Measurements from ENCODE around the gene FABP3. TPM values are rescaled to one million over a fixed set of nuclear protein-coding genes. Genes with fewer than 3 reads are reported as not detected.
A peak's percentile ranks its signal among the peaks of the same experiment; 100 is the strongest.

Gene FABP3
- total and polyA plus RNA-seq, 12 donors: 23.8 to 233 (median 59.4) TPM

DNA sequence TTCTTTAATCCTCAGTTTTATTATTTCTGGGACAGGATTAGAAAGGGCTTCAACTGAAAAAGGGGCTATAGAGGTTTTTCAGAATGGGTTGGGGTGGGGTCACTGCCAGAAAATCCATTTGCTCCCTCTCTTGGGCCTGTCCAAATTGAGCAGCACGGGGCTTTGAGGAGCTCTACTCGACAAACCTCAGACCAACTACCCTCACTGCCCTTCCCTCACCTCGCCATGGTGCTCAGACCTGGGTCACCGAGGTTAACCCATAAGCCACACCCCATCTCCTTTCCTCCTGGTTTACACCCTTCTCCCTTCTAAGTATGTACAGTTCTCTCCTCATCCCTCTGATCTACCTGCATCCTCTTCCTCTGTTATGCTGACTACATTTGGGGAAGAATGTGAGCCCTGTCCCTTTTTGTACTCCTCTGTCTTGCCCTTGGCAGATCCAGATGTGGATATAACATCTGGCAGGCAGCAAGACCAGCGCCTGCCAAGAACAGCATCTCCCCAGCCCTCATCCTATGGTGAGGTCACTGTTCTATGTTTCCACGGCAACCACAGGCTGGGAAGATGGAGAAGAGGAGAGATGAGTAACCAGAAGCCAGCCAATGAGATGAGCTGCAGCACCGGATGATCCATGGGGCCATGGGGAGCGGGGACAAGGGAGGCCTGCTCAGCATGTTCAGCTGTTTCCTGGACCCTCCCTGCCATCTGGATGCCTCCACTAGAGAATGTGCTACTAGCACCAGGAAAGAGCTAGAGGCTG, 3.7 kb upstream of the FABP3 start:
- intact Hi-C loops (cut with DNase I): no loop called here
- peak in 1 of 7 donors; percentile 77 for DNase-seq
- TF ChIP-seq POLR2A (IDR thresholded peaks at IDR 0.05): no peak
- TF ChIP-seq, protein P1, sequence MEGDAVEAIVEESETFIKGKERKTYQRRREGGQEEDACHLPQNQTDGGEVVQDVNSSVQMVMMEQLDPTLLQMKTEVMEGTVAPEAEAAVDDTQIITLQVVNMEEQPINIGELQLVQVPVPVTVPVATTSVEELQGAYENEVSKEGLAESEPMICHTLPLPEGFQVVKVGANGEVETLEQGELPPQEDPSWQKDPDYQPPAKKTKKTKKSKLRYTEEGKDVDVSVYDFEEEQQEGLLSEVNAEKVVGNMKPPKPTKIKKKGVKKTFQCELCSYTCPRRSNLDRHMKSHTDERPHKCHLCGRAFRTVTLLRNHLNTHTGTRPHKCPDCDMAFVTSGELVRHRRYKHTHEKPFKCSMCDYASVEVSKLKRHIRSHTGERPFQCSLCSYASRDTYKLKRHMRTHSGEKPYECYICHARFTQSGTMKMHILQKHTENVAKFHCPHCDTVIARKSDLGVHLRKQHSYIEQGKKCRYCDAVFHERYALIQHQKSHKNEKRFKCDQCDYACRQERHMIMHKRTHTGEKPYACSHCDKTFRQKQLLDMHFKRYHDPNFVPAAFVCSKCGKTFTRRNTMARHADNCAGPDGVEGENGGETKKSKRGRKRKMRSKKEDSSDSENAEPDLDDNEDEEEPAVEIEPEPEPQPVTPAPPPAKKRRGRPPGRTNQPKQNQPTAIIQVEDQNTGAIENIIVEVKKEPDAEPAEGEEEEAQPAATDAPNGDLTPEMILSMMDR (IDR thresholded peaks at IDR 0.05): no peak
- H3K4me3 ChIP-seq: no peak overlapping the region
- 77 to 82% (median 79%) methylated on average over 5 to 8 of the region's 8 CpGs for WGBS, 4 donors
- H3K27me3 ChIP-seq: no peaks in the 10 kb centered on the region
- peaks cover 38 to 41% of the 10 kb centered on the region in 2 donors for H3K4me1 ChIP-seq (replicated peaks in 1 of 2)
- H3K36me3 ChIP-seq (replicated peaks in 1 of 2): no peaks in the 10 kb centered on the region
- no peak overlapping the region for H3K27ac ChIP-seq
- no peaks in the 10 kb centered on the region for H3K9me3 ChIP-seq (replicated peaks in 1 of 3)

DNA sequence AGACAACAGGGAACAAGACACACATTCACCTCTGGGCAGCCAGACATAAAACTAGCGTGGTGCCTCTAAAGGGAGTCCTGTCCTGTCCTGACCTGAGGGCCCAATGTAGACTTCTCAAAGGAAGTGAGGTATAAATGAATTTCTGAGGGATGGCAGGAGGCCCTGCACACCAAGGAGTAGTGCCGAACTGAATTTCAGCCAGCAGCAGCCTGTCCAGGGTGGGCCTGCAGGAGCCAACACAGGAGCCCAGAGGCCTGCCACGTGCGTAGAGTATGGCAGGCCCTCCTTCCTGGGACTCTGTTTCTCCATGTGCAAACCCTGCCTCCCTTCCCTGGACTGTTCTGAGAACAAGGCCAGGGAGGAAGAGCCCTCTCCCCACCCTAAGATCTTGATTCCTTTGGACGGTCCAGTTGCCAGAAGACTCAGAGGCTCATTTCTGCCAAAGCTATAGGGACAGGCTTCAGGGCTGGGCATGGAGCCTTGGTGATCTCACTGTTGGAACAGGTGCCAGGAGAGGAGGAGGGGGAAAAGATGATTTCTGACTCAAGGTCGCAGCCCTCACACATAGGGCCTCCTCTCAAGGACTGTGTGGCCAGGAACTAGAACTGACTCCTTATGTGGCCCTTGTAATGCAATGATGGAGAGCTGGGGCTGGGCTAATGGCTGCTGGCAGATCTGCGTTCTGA, 1.8 kb upstream of the FABP3 start:
- intact Hi-C loops (cut with DNase I): no loop called here
- peak in 1 of 2 donors; percentile 39 for TF ChIP-seq POLR2A (IDR thresholded peaks at IDR 0.05)
- TF ChIP-seq, protein P1 (IDR thresholded peaks at IDR 0.05): no peak
- peak overlapping the region; percentile 75 to 93 (median 86) for H3K27ac ChIP-seq
- 54 to 65% (median 60%) methylated on average over 5 to 7 of the region's 7 CpGs for WGBS, 4 donors
- H3K9me3 ChIP-seq (replicated peaks in 1 of 3): no peaks in the 10 kb centered on the region
- no peaks in the 10 kb centered on the region for H3K27me3 ChIP-seq
- peaks cover 45 to 54% of the 10 kb centered on the region in 2 donors for H3K4me1 ChIP-seq (replicated peaks in 1 of 2)
- H3K36me3 ChIP-seq (replicated peaks in 1 of 2): no peaks in the 10 kb centered on the region
- peak; percentile 82 to 91 (median 88) for DNase-seq
- H3K4me3 ChIP-seq: no peak overlapping the region

DNA sequence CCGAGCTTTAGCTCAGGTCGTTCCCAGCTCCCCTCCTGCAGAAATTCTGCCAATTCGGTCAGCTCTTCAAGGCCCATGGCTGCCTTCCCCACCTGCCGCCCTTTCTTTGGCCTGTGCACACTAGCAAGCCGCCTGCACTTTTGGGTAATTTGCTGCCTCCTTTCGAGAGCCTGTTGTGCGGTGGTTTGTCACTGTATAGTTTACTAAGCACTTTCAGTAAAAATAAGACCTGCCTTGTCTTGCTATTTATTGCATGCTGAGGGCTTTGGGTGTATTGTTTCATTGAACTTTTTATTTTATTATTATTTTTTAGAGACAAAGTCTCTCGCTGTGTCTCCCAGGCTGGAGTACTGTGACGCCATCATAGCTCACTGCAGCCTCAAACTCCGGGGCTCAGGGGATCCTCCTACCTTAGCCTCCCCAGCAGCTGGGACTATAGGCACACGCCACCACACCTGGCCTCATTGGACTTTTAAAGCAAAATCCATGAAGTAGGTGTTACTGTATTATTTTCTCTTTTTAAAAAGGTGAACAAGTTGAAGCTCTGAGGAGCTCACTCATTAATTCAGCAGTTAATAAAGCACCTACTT, 1.1 kb upstream of the FABP3 start:
- Histone ChIP-seq H3K4me3 (peak overlapping the region in 1 of 4 donors; percentile 50), H3K4me1 (replicated peaks in 1 of 2) (peaks cover 51 to 60% of the 10 kb centered on the region in 2 donors), H3K27ac (peak overlapping the region; percentile 75 to 93 (median 86)), H3K9me3 (replicated peaks in 1 of 3) (no peaks in the 10 kb centered on the region), H3K36me3 (replicated peaks in 1 of 2) (no peaks in the 10 kb centered on the region), H3K27me3 (no peaks in the 10 kb centered on the region)
- DNase-seq: no peak
- WGBS, 4 donors: 25 to 39% (median 27%) methylated on average over 9 to 11 of the region's 11 CpGs
- intact Hi-C loops (cut with DNase I): no loop called here
- TF ChIP-seq, protein P1 (IDR thresholded peaks at IDR 0.05): no peak
- TF ChIP-seq POLR2A (IDR thresholded peaks at IDR 0.05): no peak

DNA sequence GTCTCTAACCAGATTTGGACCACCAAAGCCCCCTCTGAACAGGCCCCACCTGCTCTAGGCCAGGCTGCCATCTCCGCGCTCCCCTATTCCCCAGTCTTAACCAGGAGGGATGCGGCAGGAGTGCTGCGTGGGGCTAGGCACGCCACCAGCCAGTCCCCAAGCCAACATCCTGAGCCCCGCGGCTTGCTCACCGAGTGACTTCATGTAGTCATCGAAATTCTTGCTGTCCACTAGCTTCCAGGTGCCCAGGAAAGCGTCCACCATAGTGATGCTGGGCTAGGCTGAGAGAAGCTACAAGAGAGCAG, 173 bp downstream of the FABP3 start:
- no peaks in the 10 kb centered on the region for H3K27me3 ChIP-seq
- H3K4me1 ChIP-seq (replicated peaks in 1 of 2): peaks cover 59 to 71% of the 10 kb centered on the region in 2 donors
- WGBS, 4 donors: 33 to 64% (median 53%) methylated on average over 7 to 10 of the region's 10 CpGs
- H3K27ac ChIP-seq: peak overlapping the region; percentile 75 to 93 (median 86)
- TF ChIP-seq, protein P1 (IDR thresholded peaks at IDR 0.05): no peak
- TF ChIP-seq POLR2A (IDR thresholded peaks at IDR 0.05): no peak
- peak overlapping the region in 1 of 4 donors; percentile 50 for H3K4me3 ChIP-seq
- no peak for DNase-seq
- intact Hi-C loops (cut with DNase I): no loop called here
- H3K9me3 ChIP-seq (replicated peaks in 1 of 3): no peaks in the 10 kb centered on the region
- no peaks in the 10 kb centered on the region for H3K36me3 ChIP-seq (replicated peaks in 1 of 2)

Data from adrenal gland (tissue), 12 donors.